ENCODE measurements around the gene ZBTB7B. TPM values are rescaled to one million over a fixed set of nuclear protein-coding genes. Genes with fewer than 3 reads are reported as not detected.

Gene ZBTB7B
- polyA plus RNA-seq, 3 donors, result 6.3 to 149 (median 9.6) TPM

- H3K4me1 Mint-ChIP-seq, result peaks cover 75% of the 10 kb centered on the region
- TF ChIP-seq, protein P1, sequence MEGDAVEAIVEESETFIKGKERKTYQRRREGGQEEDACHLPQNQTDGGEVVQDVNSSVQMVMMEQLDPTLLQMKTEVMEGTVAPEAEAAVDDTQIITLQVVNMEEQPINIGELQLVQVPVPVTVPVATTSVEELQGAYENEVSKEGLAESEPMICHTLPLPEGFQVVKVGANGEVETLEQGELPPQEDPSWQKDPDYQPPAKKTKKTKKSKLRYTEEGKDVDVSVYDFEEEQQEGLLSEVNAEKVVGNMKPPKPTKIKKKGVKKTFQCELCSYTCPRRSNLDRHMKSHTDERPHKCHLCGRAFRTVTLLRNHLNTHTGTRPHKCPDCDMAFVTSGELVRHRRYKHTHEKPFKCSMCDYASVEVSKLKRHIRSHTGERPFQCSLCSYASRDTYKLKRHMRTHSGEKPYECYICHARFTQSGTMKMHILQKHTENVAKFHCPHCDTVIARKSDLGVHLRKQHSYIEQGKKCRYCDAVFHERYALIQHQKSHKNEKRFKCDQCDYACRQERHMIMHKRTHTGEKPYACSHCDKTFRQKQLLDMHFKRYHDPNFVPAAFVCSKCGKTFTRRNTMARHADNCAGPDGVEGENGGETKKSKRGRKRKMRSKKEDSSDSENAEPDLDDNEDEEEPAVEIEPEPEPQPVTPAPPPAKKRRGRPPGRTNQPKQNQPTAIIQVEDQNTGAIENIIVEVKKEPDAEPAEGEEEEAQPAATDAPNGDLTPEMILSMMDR (IDR thresholded peaks at IDR 0.05), result no peak
- no CpG with 5 or more reads among the region's 9 CpGs for WGBS (ENCODE audit: insufficient coverage)
- Histone ChIP-seq H3K27me3 (ENCODE audit: control insufficient read depth in 2 of 2, insufficient read depth in 2 of 2, low read length in 2 of 2) (no peaks in the 10 kb centered on the region), H4K20me1 (ENCODE audit: insufficient read depth, low read length) (peaks cover 89% of the 10 kb centered on the region), H3K9me3 (replicated peaks in 1 of 2; ENCODE audit: control insufficient read depth in 1 of 2, insufficient read depth in 1 of 2, low read length in 2 of 2) (no peaks in the 10 kb centered on the region), H2AFZ (ENCODE audit: insufficient read depth, low read depth, low read length, poor library complexity, severe bottlenecking) (no peak overlapping the region), H3K4me3 (replicated peaks in 1 of 3; ENCODE audit: low read depth in 2 of 3, low read length in 3 of 3) (peak overlapping the region in 2 of 3 experiments; percentile 93 to 100), H3K9ac (ENCODE audit: insufficient read depth, low read length, poor library complexity, severe bottlenecking) (no peak overlapping the region), H3K27ac (ENCODE audit: low read depth in 1 of 2, low read length in 2 of 2) (peak overlapping the region; percentile 91 to 99), H3K36me3 (replicated peaks in 1 of 2; ENCODE audit: control insufficient read depth in 1 of 2, insufficient read depth in 2 of 2, low read length in 2 of 2) (peaks cover 35 to 43% of the 10 kb centered on the region in 2 donors), H3K4me2 (replicated peaks; ENCODE audit: extremely low read depth, low read length, poor library complexity, severe bottlenecking) (peak overlapping the region; percentile 100), H3K79me2 (ENCODE audit: insufficient read depth, low read length) (peaks cover 98% of the 10 kb centered on the region), H3K4me1 (ENCODE audit: control insufficient read depth in 1 of 2, insufficient read depth in 2 of 2, low read length in 2 of 2) (peaks cover 85 to 100% of the 10 kb centered on the region in 2 donors)
- peak overlapping the region; percentile 38 to 95 (median 92) for H3K27ac Mint-ChIP-seq
- peak overlapping the region; percentile 68 to 81 for H3K4me3 Mint-ChIP-seq
- H3K27me3 Mint-ChIP-seq (ENCODE audit: low read depth in 3 of 3), result peaks cover 0 to 2% (median 0%) of the 10 kb centered on the region in 3 donors
- DNase-seq, result peak; percentile 47 to 66 (median 58)
- intact Hi-C loops (cut with micrococcal nuclease), result no loop called here
- no peaks in the 10 kb centered on the region for H3K9me3 Mint-ChIP-seq
- peaks cover 29 to 58% of the 10 kb centered on the region in 2 donors for H3K36me3 Mint-ChIP-seq
These were observed 9.5 kb downstream of the ZBTB7B start for GRCh38 chr1:155012026-155012546.

GRCh38 chr1:155012776-155013602, 10.4 kb downstream of the ZBTB7B start:
- TF ChIP-seq, protein P1 (IDR thresholded peaks at IDR 0.05), result no peak
- Mint-ChIP-seq H3K36me3 (peaks cover 29 to 61% of the 10 kb centered on the region in 2 donors), H3K27ac (peak overlapping the region; percentile 38 to 95 (median 92)), H3K4me1 (peaks cover 74% of the 10 kb centered on the region), H3K27me3 (ENCODE audit: low read depth in 3 of 3) (peaks cover 0 to 2% (median 0%) of the 10 kb centered on the region in 3 donors), H3K4me3 (peak overlapping the region; percentile 68 to 80), H3K9me3 (no peaks in the 10 kb centered on the region)
- Histone ChIP-seq H3K79me2 (ENCODE audit: insufficient read depth, low read length) (peaks cover 97% of the 10 kb centered on the region), H3K4me1 (ENCODE audit: control insufficient read depth in 1 of 2, insufficient read depth in 2 of 2, low read length in 2 of 2) (peaks cover 85 to 100% of the 10 kb centered on the region in 2 donors), H3K9me3 (replicated peaks in 1 of 2; ENCODE audit: control insufficient read depth in 1 of 2, insufficient read depth in 1 of 2, low read length in 2 of 2) (no peaks in the 10 kb centered on the region), H2AFZ (ENCODE audit: insufficient read depth, low read depth, low read length, poor library complexity, severe bottlenecking) (no peak overlapping the region), H3K4me2 (replicated peaks; ENCODE audit: extremely low read depth, low read length, poor library complexity, severe bottlenecking) (peak overlapping the region; percentile 100), H4K20me1 (ENCODE audit: insufficient read depth, low read length) (peaks cover 94% of the 10 kb centered on the region), H3K27me3 (ENCODE audit: control insufficient read depth in 2 of 2, insufficient read depth in 2 of 2, low read length in 2 of 2) (no peaks in the 10 kb centered on the region), H3K36me3 (replicated peaks in 1 of 2; ENCODE audit: control insufficient read depth in 1 of 2, insufficient read depth in 2 of 2, low read length in 2 of 2) (peaks cover 35 to 43% of the 10 kb centered on the region in 2 donors), H3K9ac (ENCODE audit: insufficient read depth, low read length, poor library complexity, severe bottlenecking) (peak overlapping the region; percentile 21), H3K27ac (ENCODE audit: low read depth in 1 of 2, low read length in 2 of 2) (peak overlapping the region; percentile 91 to 99), H3K4me3 (replicated peaks in 1 of 3; ENCODE audit: low read depth in 2 of 3, low read length in 3 of 3) (peak overlapping the region in 1 of 3 experiments; percentile 100)
- intact Hi-C loops (cut with micrococcal nuclease), result no loop called here
- WGBS (ENCODE audit: insufficient coverage), result no CpG with 5 or more reads among the region's 3 CpGs
- peak in 2 of 3 donors; percentile 56 to 65 for DNase-seq
